Measurements from ENCODE around the gene CAB39. TPM values are rescaled to one million over a fixed set of nuclear protein-coding genes. Genes with fewer than 3 reads are reported as not detected.
A peak's percentile ranks its signal among the peaks of the same experiment; 100 is the strongest.

CAB39 gene
- polyA plus RNA-seq, 3 donors: 33.1 to 53.8 (median 38.3) TPM

DNA sequence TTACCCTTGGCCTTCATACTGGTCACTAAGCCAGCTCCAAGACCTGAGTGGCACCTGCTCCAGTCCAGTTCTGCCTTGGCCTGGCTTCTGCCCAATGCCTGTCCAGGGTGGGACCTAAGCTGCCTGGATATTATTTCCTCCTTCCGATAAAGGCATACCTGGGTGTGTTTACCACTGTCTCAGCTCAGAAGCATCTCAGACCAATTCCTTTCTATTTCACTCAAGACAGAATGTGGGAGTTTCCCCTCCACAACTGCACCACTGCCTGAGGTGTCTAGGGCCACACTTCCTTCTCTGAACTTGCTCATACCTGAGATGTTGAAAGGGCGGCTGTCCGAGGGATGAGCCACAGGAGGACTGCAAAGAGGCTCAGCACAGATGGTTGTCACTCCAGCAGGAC, 18.4 kb upstream of the CAB39 start:
- no peaks in the 10 kb centered on the region for H3K9me3 ChIP-seq (replicated peaks in 1 of 2; ENCODE audit: control insufficient read depth in 1 of 2, insufficient read depth in 1 of 2, low read length in 2 of 2)
- Mint-ChIP-seq H3K27me3 (ENCODE audit: low read depth in 3 of 3) (peaks cover under 1 to 2% (median 2%) of the 10 kb centered on the region in 3 donors), H3K4me1 (peaks cover 17% of the 10 kb centered on the region), H3K9me3 (peaks cover 0 to 3% (median 0%) of the 10 kb centered on the region in 7 donors), H3K36me3 (peaks cover 5 to 8% of the 10 kb centered on the region in 2 donors), H3K27ac (peak overlapping the region in 2 of 7 donors; percentile 30 to 42), H3K4me3 (no peak overlapping the region)
- no peak overlapping the region for H3K9ac ChIP-seq (ENCODE audit: insufficient read depth, low read length, poor library complexity, severe bottlenecking)
- no peaks in the 10 kb centered on the region for H4K20me1 ChIP-seq (ENCODE audit: insufficient read depth, low read length)
- H3K36me3 ChIP-seq (replicated peaks in 1 of 2; ENCODE audit: control insufficient read depth in 1 of 2, insufficient read depth in 2 of 2, low read length in 2 of 2): no peaks in the 10 kb centered on the region
- no peak overlapping the region for H2AFZ ChIP-seq (ENCODE audit: insufficient read depth, low read depth, low read length, poor library complexity, severe bottlenecking)
- intact Hi-C loops (cut with micrococcal nuclease): no loop called here
- H3K4me1 ChIP-seq (ENCODE audit: control insufficient read depth in 1 of 2, insufficient read depth in 2 of 2, low read length in 2 of 2): peaks cover under 1 to 6% of the 10 kb centered on the region in 2 donors
- no peak for DNase-seq
- H3K4me2 ChIP-seq (replicated peaks; ENCODE audit: extremely low read depth, low read length, poor library complexity, severe bottlenecking): no peak overlapping the region
- H3K4me3 ChIP-seq (replicated peaks in 1 of 3; ENCODE audit: low read depth in 2 of 3, low read length in 3 of 3): no peak overlapping the region
- no peak overlapping the region for H3K27ac ChIP-seq (ENCODE audit: low read depth in 1 of 2, low read length in 2 of 2)
- 100% methylated on average over 2 of the region's 3 CpGs for WGBS (ENCODE audit: insufficient coverage)
- TF ChIP-seq, protein P1, sequence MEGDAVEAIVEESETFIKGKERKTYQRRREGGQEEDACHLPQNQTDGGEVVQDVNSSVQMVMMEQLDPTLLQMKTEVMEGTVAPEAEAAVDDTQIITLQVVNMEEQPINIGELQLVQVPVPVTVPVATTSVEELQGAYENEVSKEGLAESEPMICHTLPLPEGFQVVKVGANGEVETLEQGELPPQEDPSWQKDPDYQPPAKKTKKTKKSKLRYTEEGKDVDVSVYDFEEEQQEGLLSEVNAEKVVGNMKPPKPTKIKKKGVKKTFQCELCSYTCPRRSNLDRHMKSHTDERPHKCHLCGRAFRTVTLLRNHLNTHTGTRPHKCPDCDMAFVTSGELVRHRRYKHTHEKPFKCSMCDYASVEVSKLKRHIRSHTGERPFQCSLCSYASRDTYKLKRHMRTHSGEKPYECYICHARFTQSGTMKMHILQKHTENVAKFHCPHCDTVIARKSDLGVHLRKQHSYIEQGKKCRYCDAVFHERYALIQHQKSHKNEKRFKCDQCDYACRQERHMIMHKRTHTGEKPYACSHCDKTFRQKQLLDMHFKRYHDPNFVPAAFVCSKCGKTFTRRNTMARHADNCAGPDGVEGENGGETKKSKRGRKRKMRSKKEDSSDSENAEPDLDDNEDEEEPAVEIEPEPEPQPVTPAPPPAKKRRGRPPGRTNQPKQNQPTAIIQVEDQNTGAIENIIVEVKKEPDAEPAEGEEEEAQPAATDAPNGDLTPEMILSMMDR (IDR thresholded peaks at IDR 0.05): no peak
- H3K79me2 ChIP-seq (ENCODE audit: insufficient read depth, low read length): no peaks in the 10 kb centered on the region
- H3K27me3 ChIP-seq (ENCODE audit: control insufficient read depth in 2 of 2, insufficient read depth in 2 of 2, low read length in 2 of 2): no peaks in the 10 kb centered on the region

DNA sequence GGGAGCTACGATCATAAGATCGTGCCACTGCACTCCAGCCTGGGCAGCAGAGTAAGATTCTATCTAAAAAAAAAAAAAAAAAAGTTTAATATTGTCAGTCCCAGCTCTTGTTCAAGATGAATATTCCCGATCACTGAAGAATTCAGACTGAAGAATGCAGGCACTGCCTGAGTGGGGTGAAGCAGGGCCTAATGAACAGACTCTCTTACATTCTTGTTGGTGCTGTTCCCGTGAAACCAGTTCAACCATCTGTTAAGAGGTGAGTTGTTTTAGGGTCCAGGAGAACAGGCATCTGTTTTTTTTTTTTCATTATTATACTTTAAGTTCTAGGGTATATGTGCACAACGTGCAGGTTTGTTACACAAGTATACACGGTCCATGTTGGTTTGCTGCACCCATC, 17.1 kb upstream of the CAB39 start:
- Mint-ChIP-seq H3K27me3 (ENCODE audit: low read depth in 3 of 3) (peaks cover 0 to 2% (median 0%) of the 10 kb centered on the region in 3 donors), H3K9me3 (peaks cover 0 to 3% (median 0%) of the 10 kb centered on the region in 7 donors), H3K27ac (no peak overlapping the region), H3K4me3 (no peak overlapping the region), H3K36me3 (peaks cover 5 to 8% of the 10 kb centered on the region in 2 donors), H3K4me1 (peaks cover 25% of the 10 kb centered on the region)
- no peak overlapping the region for H2AFZ ChIP-seq (ENCODE audit: insufficient read depth, low read depth, low read length, poor library complexity, severe bottlenecking)
- no peak overlapping the region for H3K4me2 ChIP-seq (replicated peaks; ENCODE audit: extremely low read depth, low read length, poor library complexity, severe bottlenecking)
- H3K9me3 ChIP-seq (replicated peaks in 1 of 2; ENCODE audit: control insufficient read depth in 1 of 2, insufficient read depth in 1 of 2, low read length in 2 of 2): no peaks in the 10 kb centered on the region
- no peaks in the 10 kb centered on the region for H3K79me2 ChIP-seq (ENCODE audit: insufficient read depth, low read length)
- H3K27ac ChIP-seq (ENCODE audit: low read depth in 1 of 2, low read length in 2 of 2): no peak overlapping the region
- H3K4me1 ChIP-seq (ENCODE audit: control insufficient read depth in 1 of 2, insufficient read depth in 2 of 2, low read length in 2 of 2): peaks cover 14 to 19% of the 10 kb centered on the region in 2 donors
- no peak for DNase-seq
- 94% methylated on average over 3 of the region's 6 CpGs for WGBS (ENCODE audit: insufficient coverage)
- TF ChIP-seq, protein P1 (IDR thresholded peaks at IDR 0.05): no peak
- no peaks in the 10 kb centered on the region for H4K20me1 ChIP-seq (ENCODE audit: insufficient read depth, low read length)
- no peak overlapping the region for H3K4me3 ChIP-seq (replicated peaks in 1 of 3; ENCODE audit: low read depth in 2 of 3, low read length in 3 of 3)
- intact Hi-C loops (cut with micrococcal nuclease): no loop called here
- no peaks in the 10 kb centered on the region for H3K27me3 ChIP-seq (ENCODE audit: control insufficient read depth in 2 of 2, insufficient read depth in 2 of 2, low read length in 2 of 2)
- H3K9ac ChIP-seq (ENCODE audit: insufficient read depth, low read length, poor library complexity, severe bottlenecking): no peak overlapping the region
- H3K36me3 ChIP-seq (replicated peaks in 1 of 2; ENCODE audit: control insufficient read depth in 1 of 2, insufficient read depth in 2 of 2, low read length in 2 of 2): no peaks in the 10 kb centered on the region
